AG08395 (cell line): ENCODE results near the gene LRRC4C.

ENCODE experiments used
- DNase-seq: peaks from one replicate; pipeline ENCODE4 v3.0.0; 2012; ENCODE audit warnings: mixed read lengths, low spot score

Gene LRRC4C

DNA sequence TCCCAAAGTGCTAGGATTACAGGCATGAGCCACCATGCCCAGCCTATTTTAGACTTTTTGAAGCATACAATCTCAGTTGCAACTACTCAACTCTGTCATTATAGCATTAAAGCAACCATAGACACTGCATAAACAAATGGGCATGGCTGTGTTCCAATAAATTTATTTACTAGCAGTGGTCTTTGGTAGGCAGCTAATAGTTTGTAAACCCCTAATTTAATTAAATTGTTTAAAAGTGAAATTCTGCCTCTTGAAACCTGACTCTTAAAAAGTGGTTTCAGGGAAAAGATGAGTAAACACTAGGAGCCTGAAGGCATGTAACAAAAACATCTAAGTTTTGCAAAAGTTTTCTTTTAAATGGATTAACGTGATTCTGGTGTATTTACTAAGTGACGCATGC is 1364.5 kb downstream of the LRRC4C start:
- DNase-seq: no peak

DNA sequence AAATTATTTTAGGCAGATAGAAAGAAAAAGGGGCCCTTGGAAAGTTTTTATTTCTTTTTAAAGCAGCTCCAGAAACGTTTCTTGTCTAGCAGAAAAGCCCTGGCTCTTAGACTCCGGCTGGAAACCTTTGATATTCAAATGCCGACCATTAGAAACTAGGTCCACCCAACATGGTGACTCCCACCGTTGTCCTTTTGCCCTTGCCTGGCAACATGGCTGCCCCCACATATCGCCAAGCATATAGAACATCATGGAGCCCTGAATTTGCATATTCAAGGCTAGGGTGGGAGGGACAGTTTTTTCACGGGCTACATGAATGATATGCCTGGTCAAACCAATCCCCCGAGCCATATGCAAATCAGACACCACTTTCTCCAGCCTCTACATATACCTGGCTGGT is 1379.0 kb downstream of the LRRC4C start:
- DNase-seq: no peak
